GM18499 (cell line): ENCODE results near the gene AMACR.
"Not testable (repeated sequence)": the region's sequence is repeated elsewhere in the genome, so short reads cannot be mapped to it uniquely, and the experiment has no call there.

Experiments
- ATAC-seq: cut with Tn5 transposase; IDR thresholded peaks from one replicate; pipeline ENCODE4 v1.9.1; 2021; ENCODE audit warnings: moderate number of reproducible peaks; ENCODE audit not compliant: insufficient read depth, unreplicated experiment

Gene AMACR

DNA sequence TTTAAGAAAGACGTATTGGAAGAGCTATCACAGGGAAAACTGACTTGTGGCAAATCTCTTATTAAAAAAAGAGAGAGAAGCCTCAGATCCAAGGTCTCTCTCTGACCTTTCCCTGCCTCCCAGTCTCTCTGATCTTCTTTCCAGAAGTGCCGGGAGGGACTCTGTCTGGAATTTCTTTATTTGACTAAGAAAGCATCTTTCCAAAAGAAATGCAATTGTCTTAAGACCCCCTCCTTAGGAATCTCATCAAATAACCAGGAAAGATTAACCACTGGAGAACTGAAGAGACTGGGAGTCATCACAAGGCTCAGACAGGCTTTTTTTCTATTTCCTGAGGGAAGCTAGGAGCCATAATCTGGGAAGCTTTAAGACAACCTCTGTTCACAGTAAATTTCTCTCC lies 30.5 kb upstream of the AMACR start:
- no peak for ATAC-seq

DNA sequence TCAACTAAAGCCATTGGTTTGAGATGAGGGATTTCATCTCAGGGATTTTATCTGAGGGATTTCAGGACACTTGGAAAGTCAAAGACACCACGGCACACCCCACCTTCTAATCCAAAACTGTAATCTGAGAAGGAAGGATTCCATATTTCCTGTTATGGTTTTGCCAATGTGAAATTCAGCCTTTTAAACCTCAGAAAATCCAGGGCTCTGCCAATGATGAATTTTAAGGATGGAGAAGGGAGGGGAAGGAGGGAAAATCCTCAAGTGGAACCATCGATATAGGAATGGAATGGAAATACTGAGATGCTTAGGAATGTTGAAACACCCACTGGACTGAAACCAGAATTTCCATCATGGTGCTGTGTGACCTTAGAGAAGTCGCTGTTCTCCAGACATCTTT lies 29.9 kb upstream of the AMACR start:
- no peak for ATAC-seq

DNA sequence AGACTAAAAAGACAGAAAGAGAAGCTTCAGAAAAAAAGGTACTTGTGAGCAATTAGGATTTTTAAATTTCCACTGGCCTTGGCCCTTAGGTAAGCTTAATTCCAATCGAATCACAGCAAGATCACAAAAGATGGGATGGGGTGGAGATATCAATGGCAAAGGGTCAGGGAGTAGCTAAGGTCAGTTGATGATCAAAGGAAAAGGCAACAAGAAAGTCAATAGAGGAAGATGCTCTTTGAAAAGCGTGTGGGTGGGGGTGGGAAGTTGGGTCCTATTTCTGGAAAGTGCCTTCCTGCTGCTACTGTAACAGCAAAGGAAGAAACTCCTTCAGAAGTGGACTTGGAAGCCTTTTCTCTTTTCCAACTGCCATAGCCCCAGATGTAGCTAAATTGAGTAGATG lies 27.9 kb upstream of the AMACR start:
- no peak for ATAC-seq

DNA sequence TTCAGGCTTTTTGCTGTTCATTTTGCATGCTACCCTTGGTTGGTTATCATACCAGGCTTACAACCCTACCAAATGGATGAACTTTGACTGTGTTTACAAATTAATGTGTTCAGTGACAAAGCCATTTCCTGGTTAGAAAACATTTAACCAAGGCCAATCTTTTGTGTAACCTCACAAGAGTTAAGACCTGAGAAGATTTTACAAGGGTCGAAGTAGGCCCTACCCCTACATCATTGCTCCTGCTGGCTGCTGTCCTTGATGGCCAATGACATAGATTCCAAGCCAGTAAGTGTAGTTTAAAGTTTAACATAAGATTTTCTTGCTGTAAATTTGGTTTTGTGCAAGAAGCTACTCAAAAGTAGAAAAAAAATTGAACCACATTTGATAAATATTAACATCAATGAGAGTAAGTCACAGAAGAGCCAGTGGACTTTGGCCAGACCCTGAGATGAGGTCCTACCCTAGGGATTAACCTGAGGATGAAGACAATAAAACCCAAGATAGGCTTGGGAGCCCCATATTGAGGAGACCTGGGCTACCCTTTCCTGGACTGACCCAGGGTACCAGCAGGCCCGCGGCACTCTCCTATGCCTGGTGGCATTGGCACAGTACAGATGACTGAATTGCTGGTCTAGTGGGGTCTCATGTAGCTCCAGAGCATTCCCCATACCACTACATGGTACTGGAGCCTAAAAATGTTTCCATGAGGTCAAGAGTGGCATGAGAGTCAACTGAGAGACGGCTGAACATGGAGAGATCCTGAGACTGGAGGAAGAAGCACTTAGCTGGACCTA lies 26.9 kb upstream of the AMACR start:
- ATAC-seq = no peak

DNA sequence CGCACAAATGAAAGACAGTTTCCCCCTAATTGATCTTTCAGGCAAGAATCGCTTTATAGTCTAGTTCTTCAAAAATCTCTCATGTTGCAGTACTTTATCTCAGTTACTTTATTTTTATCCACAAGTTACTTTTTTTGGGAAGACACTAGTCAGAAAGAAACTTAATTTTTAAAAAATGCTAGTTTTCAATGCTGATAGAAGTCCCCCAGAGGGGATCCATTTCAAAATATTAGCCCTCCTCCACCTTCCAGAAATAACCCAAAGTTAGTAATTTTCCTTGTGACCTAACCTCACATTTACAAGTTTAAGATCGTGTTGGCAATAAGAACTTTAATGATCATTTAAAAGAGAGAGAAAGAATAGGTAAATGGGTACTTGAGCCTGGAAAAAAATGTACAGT lies 24.1 kb upstream of the AMACR start:
- ATAC-seq = no peak

DNA sequence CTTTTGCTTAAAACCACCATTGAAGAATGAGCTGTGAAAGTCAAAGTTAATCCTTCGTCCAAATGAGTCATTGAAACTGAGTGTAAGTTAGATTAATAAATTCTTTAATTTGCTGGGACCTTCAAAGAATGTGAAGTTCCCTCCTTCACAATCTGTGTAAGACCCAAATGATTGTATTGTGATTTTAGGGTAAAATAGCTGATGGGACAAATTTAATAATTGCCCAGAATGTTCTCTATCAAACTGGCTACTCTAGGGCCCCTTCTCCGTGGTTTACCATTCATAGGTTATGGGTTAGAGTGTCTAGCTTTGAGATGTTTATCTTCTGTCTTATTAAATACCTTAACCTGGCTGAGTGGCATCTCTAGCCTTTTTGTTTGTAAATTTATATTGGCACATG lies 23.3 kb upstream of the AMACR start:
- ATAC-seq = no peak

DNA sequence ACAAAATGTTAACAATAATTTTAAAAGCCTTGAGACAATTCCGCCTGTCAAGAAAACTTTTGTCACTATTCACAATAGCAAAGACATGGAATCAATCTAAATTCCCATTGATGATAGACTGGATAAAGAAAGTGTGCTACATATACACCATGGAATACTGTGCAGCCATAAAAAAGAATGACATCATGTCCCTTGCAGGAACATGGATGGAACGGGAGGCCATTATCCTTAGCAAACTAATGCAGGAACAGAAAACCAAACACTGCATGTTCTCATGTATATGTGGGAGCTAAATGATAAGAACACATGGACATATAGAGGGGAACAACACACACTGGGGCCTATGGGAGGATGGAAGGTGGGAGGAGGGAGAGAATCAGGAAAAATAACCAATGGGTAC lies 22.7 kb upstream of the AMACR start:
- not testable (repeated sequence) for ATAC-seq

DNA sequence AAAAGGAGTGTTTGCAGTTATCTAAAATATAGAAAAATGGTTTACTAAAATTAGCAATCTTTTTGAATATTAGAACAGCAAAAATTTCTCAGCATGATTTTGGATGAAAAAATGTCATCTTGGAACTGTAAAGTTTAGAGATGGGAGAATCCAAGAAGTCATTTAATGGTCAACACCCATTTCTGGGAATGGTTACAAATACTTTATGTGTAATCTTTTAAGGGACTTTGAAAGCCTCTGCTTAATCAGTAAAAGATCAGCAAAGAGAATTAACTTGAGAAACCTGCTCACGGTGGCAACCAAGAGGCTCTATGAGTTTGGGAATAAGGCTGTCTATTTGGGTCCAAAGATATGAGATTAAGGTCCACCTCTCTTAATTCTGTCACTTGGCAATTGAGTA lies 22.2 kb upstream of the AMACR start:
- no peak for ATAC-seq

DNA sequence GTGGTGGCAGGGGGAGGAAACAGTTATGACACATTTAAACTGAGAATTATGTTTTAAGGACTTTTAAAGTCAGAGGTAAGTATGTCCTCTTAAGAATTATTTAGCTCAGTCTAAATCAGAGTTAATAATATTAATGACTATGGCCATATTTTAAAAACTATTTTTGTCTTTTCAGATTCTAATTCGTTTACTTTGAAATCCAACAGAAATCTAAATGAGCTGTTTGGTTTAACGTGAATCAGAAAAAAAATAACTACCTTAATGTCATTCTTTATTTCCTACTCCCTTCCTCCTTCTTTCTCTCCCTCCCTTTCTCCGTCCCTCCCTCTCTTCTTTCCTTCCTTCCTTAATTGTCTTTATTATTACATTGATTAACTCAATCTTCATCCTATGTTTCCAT lies 20.5 kb upstream of the AMACR start:
- ATAC-seq = no peak

DNA sequence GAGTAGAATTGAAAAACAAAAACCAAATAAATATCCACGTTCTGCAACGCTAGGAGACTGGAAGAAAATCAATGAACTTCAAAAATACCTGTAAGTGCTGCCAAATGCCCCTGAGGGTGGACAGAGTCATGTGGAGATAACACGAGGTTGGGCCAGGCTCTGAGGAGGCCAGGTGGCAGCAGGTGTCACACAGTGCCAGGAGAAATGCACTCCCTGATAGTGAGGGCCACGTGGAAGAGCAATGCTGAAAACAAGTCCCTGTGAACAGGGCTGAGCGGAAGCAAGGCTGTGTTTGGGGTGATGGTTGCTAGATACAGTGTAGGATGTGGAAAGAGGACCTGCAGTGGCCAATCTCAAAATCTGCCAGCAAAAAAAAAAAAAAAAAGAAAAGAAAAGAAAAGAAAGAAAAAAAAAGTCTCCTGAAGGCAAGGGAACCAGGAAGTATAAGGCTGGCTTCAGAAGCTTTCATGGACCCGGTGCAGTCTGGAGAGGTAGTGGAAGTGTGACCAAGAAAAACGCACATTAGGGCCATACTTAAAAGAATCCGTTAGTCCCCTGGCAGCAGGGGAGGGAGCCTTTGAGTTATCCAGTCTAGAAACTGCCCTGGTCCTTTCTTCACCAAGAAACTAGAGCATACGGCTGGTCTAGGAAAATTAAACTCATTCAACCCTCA lies 18.4 kb upstream of the AMACR start:
- no peak for ATAC-seq

DNA sequence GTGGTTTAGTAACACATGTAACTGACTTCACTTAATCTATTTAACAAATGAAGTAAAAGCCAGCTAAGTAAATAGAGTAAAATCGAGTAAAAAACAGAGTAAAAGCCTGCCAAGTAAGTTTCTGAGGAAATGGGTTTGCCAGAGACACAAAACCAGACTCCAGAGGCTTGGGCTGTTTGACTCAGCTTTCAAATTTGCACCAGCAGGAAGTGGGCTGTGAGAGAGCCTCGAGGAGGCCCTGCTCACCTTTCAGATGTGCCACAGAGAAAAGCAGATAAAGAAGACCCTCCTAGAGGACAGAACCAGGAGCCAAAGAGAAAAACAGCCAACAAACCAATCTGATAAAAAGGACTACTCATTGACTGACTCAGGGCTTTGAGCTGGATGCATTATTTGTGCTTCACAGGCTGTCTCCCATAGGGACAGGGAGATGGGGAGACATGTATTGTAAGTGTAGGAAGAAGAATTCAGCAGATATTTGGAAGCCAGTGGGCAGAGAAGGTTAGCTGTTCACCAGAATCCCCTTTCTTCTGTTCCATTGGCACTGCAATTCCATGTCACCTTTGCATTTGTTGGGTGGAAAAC lies 14.4 kb upstream of the AMACR start:
- ATAC-seq = peak; percentile 75

DNA sequence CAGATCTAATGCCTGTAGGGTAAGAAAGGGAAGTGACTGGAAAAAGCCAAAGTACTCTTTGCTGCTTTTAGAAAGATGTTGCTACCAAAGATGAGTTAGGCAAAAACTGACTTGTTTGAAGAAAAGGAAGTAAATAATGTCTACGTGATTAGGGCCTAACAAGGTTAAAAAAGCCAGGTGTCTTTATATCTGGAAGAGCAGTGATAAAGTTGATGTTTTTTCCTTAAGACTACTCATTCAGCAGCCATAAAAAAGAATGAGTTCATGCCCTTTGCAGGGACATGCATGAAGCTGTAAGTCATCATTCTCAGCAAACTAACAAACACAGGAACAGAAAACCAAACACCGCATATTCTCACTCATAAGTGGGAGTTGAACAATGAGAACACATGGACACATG lies 13.5 kb upstream of the AMACR start:
- ATAC-seq = no peak

DNA sequence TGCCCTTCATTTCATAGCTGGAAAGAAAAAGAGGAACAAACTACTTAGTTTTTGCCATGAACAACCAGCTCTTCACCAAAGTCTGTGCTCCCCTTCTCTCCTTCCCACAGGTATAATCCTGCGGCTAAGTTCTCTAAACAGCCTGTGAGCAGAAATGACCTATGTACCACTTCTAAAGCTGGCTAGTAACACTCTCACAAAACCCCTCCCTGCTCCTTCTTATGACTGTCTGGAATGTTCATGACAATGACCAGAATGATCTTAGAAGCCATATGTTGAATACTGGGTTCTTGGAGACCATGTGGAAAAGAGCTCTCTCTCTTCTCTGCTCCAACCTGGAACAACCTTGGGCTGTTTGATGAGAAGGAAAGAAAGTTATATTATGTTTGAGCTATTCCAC lies 12.9 kb upstream of the AMACR start:
- no peak for ATAC-seq

DNA sequence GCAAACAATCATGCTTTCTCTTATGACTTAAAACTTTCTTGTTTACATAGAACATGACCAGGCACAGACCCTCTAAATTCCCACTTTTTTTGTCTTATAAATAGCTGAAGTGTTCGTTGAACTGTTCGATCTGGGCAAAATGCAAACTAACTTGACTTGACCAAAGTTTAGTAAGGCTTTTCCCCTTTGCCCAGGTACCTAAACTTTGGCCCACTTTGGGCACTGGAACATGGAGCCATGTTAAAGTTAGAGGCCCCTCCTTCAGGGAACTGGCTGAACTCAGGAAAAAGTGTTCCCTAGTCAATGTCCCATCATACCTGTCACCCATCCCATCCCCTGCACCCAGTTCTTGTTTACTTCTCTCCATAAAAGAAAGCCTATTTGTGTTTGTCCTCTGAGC lies 9.4 kb upstream of the AMACR start:
- ATAC-seq = no peak

DNA sequence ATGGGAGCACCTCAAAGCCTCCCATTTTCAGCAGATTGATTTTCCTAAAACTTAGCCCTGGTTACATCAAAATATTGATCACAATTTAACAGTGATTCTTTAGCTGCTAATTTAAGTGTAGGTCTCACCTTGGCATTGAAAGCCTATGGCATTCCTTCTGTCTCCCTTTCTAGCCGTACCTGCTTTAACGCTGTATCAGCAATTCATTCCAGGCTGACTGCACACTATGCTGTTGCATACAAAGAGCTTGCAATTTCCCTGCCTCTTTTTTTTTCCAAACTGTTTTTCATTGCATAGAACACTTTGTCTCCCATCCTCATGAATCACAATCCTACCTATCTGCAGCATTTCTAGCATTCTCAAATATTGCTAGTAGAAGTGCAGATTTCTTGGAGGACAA lies 8.9 kb upstream of the AMACR start:
- no peak for ATAC-seq

DNA sequence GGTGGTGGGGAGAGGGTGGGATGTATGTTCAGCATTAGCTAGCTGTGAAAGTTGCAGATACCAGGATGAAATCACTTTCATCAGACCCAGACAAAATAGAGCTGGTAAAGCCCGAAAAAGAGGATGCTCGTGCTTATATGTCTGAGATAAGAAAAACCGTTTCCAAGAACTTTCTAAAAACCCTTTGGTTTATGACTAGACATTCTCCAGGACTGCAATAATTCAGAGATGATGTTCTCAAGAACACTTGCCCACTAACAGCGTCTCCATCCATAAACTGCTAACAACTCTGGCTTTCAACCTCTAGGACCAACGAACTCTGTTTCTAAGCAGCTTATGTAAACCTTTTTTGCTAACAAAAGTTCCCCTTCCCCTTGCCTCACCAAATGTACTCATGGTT lies 8.4 kb upstream of the AMACR start:
- no peak for ATAC-seq

DNA sequence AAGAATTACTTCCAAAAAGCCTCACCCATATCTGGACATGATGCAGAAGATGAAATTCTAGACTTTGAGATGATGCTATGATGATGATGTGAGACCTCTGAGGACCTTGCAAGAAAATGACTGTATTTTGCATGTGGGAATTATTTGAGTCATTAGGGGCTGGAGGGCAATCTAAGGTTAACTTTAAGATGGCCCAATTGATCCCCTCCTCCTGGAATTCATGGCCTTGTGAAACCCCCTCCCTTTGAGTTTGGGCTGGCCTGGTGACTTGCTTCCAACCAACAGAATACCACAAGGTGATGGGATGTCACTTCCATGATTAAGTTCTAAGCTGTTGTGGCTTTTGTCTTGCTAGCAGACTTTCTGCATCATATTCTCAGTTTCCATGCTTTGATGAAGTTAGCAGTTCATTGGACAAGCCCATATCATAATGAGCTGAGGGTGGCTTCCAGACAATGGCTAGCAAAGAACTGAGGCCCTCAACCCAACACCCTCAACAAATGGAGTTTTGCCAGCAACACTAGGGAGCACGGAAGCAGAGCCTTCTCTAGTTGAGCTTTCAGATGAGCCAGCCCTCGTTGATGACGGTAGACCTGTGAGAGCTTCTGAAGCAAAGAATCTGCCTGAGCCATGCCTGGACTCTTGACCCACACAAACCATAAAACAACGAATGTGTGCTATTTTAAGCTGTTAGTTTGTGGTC lies 7.4 kb upstream of the AMACR start:
- ATAC-seq = no peak

DNA sequence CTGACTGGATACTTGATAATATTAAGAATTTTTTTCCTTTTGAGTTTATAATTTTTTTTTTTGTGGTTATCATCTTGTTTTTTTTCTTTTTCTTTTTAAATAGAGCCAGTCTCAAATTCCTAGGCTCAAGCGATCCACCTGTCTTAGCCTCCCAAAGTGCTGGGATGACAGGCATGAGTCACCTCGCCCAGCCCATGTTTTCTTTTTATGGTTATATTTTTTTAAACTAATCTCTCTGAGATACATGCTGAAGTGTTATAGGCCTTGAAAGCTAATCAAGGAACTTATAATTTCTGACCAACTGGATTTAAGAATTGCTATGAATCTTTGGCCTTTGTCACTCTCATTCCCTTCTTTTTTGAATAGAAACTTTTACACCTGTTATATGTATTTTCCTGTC lies 6.8 kb upstream of the AMACR start:
- no peak for ATAC-seq

DNA sequence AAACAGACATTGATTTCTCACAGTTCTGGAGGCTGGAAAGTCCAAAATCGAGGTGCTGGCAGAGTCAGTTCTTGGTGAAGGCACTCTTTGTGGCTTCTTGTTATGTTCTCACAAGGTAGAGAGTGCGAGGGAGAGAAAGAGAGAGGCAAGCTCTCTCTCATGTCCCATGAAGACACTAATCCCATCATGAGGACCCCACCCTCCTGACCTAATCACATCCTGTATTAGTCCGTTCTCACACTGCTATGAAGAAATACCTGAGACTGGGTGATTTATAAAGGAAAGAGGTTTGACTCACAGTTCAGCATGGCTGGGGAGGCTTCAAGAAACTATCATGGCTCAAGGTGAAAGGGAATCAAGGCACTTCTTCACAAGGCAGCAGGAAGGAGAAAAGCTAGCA lies 5.7 kb upstream of the AMACR start:
- ATAC-seq = no peak

DNA sequence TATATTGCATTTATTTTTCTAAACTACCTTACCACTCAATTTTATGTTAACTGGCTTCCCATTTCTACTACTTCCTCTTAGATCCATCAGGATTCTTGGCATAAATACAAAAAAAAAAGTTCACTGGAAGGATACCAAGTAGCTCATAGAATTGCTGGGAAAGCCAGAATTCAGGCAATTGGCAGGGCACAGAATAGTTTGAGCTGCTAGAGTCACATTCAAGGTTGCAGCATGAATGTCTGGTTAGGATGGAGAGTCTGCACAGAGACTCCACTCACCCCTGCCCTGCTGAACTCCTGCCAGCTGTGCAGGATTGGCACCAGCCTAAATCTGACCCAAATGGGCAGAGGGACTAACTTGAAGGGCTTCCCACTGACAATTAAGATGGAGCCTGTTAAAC lies 4.9 kb upstream of the AMACR start:
- ATAC-seq = no peak

DNA sequence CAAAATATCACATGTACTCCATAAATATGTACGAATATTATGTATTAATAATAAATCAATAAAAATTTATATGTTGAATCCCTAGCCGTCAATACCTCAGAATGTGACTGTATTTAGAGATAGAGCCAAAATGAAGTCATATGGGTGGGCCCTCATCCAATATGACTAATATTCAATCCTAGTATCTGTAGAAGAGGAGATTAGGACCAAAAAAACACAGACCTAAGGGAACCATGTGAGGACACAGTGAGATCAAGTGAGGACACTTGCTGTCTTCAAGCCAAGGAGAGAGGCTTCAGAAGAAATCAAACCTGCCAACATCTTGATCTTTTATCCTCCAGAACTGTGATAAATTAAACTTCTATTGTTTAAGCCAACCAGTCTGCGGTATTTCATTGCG lies 3.7 kb upstream of the AMACR start:
- ATAC-seq = no peak
